ENCODE results near the gene SARDH. TPM values are rescaled to one million over a fixed set of nuclear protein-coding genes. Genes with fewer than 3 reads are reported as not detected.
A peak's percentile ranks its signal among the peaks of the same experiment; 100 is the strongest.

Gene SARDH
- total and polyA plus RNA-seq, 2 of the 13 experiments (the other 11 are each of a cell fraction or from before 2014, with no cell fraction given), result 11.6 to 34.9 TPM

- TF ChIP-seq ARID2 (CRISPR knock-in tag; IDR thresholded peaks at IDR 0.05; ENCODE audit: borderline replicate concordance) (no peak), DR1 (CRISPR knock-in tag; IDR thresholded peaks at IDR 0.05) (no peak), ZSCAN31 (CRISPR knock-in tag; IDR thresholded peaks at IDR 0.05; ENCODE audit: low read depth) (no peak), SIN3B (IDR thresholded peaks at IDR 0.05; ENCODE audit: low read length) (no peak), ZNF280D (CRISPR knock-in tag; IDR thresholded peaks at IDR 0.05) (peak; percentile 77), KDM5A (IDR thresholded peaks at IDR 0.05; ENCODE audit: borderline replicate concordance, low read length) (no peak), DZIP1 (CRISPR knock-in tag; IDR thresholded peaks at IDR 0.05) (no peak), THYN1 (CRISPR knock-in tag; IDR thresholded peaks at IDR 0.05; ENCODE audit: borderline replicate concordance, low read depth) (no peak), SUZ12 (IDR thresholded peaks at IDR 0.05; ENCODE audit: low read depth, low read length) (no peak), ZNF451 (CRISPR knock-in tag; IDR thresholded peaks at IDR 0.05) (no peak), KLF11 (CRISPR knock-in tag; IDR thresholded peaks at IDR 0.05) (no peak), POGK (CRISPR knock-in tag; conservative IDR thresholded peaks at IDR 0.05) (peak; percentile 49), SATB2 (CRISPR knock-in tag; IDR thresholded peaks at IDR 0.05) (no peak), ZNF768 (CRISPR knock-in tag; IDR thresholded peaks at IDR 0.05) (no peak), THAP9 (CRISPR knock-in tag; IDR thresholded peaks at IDR 0.05; ENCODE audit: borderline replicate concordance) (0 out of 2 replicates have a peak, but pooled peaks have one; percentile 28), ZFP82 (CRISPR knock-in tag; IDR thresholded peaks at IDR 0.05; ENCODE audit: borderline replicate concordance) (peak; percentile 67; the same call in 1 of the 2 replicates), THAP8 (CRISPR knock-in tag; IDR thresholded peaks at IDR 0.05; ENCODE audit: borderline replicate concordance) (no peak; the same call in 1 of the 2 replicates), ZNF335 (CRISPR knock-in tag; IDR thresholded peaks at IDR 0.05) (no peak)
Measured at GRCh38 chr9:133714606-133715294, 23.4 kb downstream of the SARDH start (continued).
